Pancreas (tissue), 10 donors: Measurements from ENCODE around the gene RAPGEF4. TPM values are rescaled to one million over a fixed set of nuclear protein-coding genes. Genes with fewer than 3 reads are reported as not detected.

ENCODE experiments used
- ATAC-seq, 4 donors: fragments of 200-7000 bp; cut with Tn5 transposase; one replicate each; pipeline versions ENCODE4 v1.8.0 to v1.9.1; 2020; ENCODE audit warnings: mild to moderate bottlenecking in 4 of 4, moderate library complexity in 4 of 4
- DNase-seq, 6 donors: peaks; one replicate each; pipeline ENCODE4 v3.0.0-alpha.2; 2020
- FAIRE-seq: peaks from 2 replicates; lab custom pipeline; 2012; peaks lifted over from hg19 to GRCh38; lab: Jason Lieb, UNC
- H3K27ac ChIP-seq, 4 donors: fragments of 200-600 bp; sonication (generic); 1 replicate in 3 of 4; 2 replicates in 1 of 4; pipeline versions ENCODE4 v1.5.0 to v1.8.0; 2020
- H3K27me3 ChIP-seq, 4 donors: fragments of 200-600 bp; one replicate each; pipeline ENCODE4 v1.8.0; 2021
- H3K36me3 ChIP-seq, 3 donors: fragments of 200-600 bp; sonication (generic) in 1 of 3; one replicate each; pipeline versions ENCODE4 v1.5.0 to v1.8.0; 2020 to 2021
- H3K4me1 ChIP-seq, 3 donors: fragments of 200-600 bp; one replicate each; pipeline ENCODE4 v1.8.0; 2021
- H3K4me3 ChIP-seq, 4 donors: fragments of 200-600 bp; sonication (generic) in 2 of 4; one replicate each; pipeline versions ENCODE4 v1.5.0 to v1.8.0; 2020 to 2021
- H3K9me3 ChIP-seq, 4 donors: fragments of 200-600 bp; one replicate each; pipeline ENCODE4 v1.8.0; 2021
- CTCF ChIP-seq, 4 donors: fragments of 200-600 bp; sonication (generic) in 3 of 4; IDR thresholded peaks; one replicate each; pipeline versions ENCODE4 v1.5.0 to v1.8.0; 2021; ENCODE audit warnings: antibody characterized with exemption in 4 of 4
- WGBS, 2 donors: extraction: QIAGEN DNeasy Blood & Tissue Kit; methylation state at CpG; one replicate each; pipeline ENCODE4 v1.1.7; 2013; 5-methylcytosine and 5-hydroxymethylcytosine counted together
- intact Hi-C, 3 donors: fragments of 100-400 bp; cut with DNase I; formaldehyde crosslinking; loops; one replicate each; pipeline versions ENCODE4 v1.11.1 to v1.14.2; 2022
- polyA plus RNA-seq, 2 donors: library from polyadenylated mRNA; stranded (reverse); fragments of 200-250 nt; gene quantifications; one replicate each; pipeline ENCODE4 v1.2.3, GENCODE V29; 2013
- total RNA-seq, 6 donors: library from RNA; stranded (reverse); fragmentation: NEBNext Ultra II Directional in 4 of 6; extraction: Animal tissue kit (Norgen Biotek cat#: 25700) in 4 of 6; gene quantifications; one replicate each; pipeline versions ENCODE4 v1.2.1 to v1.2.4, GENCODE V29; 2021 to 2023
- donor health status: healthy with polysubstance abuse.
- donor health status: DM: no; HTN: no; CAD: no; lungs with moderate emphysema.
- donor health status: DM: no; HTN: no; CAD: no.
- donor health status: control.
- donor health status: control.
- donor health status: Bipolar disorder and iron deficiency.
- donor health status: DM: yes; HTN: yes; CAD: no.
- donor health status: DM: no; HTN: no; CAD: no.
- donor health status: DM: no; HTN: no; CAD: no.
- donor health status: DM: yes; HTN: yes; CAD: no.

The RAPGEF4 gene
- total and polyA plus RNA-seq, 8 donors, result 2.1 to 9.0 (median 5.1) TPM

- no peaks in the 10 kb centered on the region for H3K36me3 ChIP-seq
- H3K9me3 ChIP-seq, result no peaks in the 10 kb centered on the region
- no peak overlapping the region for H3K27ac ChIP-seq
- no peaks in the 10 kb centered on the region for H3K4me1 ChIP-seq
- DNase-seq, result no peak
- no peak for ATAC-seq
- TF ChIP-seq CTCF (IDR thresholded peaks at IDR 0.05), result no peak
- no peak overlapping the region for H3K4me3 ChIP-seq
- intact Hi-C loops, result no loop called here
- H3K27me3 ChIP-seq, result no peaks in the 10 kb centered on the region
- 88 to 93% methylated on average over 2 of the region's 2 CpGs for WGBS, 2 donors
- no peak for FAIRE-seq
These were observed 261.4 kb downstream of the RAPGEF4 start for GRCh38 chr2:172997031-172997430.

- intact Hi-C loops, result no loop called here
- Histone ChIP-seq H3K36me3 (no peaks in the 10 kb centered on the region), H3K27me3 (no peaks in the 10 kb centered on the region), H3K4me1 (peaks cover 0 to 3% (median 0%) of the 10 kb centered on the region in 3 donors), H3K27ac (no peak overlapping the region), H3K4me3 (no peak overlapping the region), H3K9me3 (no peaks in the 10 kb centered on the region)
- FAIRE-seq (no peak), ATAC-seq (peak in 1 of 4 donors; percentile 59), DNase-seq (no peak)
- 63 to 68% methylated on average over 2 of the region's 2 CpGs for WGBS, 2 donors
- TF ChIP-seq CTCF (IDR thresholded peaks at IDR 0.05), result no peak
These were observed 263.1 kb downstream of the RAPGEF4 start for GRCh38 chr2:172998547-172999272.

- intact Hi-C loops, result no loop called here
These were observed 264.2 kb downstream of the RAPGEF4 start for GRCh38 chr2:172999641-173000386.

GRCh38 chr2:173001664-173002604 lies 266.3 kb downstream of the RAPGEF4 start:
- WGBS, 2 donors, result 81 to 84% methylated on average over 7 of the region's 7 CpGs
- ATAC-seq, result no peak
- H3K9me3 ChIP-seq, result no peaks in the 10 kb centered on the region
- H3K36me3 ChIP-seq, result no peaks in the 10 kb centered on the region
- H3K4me3 ChIP-seq, result no peak overlapping the region
- peaks cover 0 to 3% (median 0%) of the 10 kb centered on the region in 3 donors for H3K4me1 ChIP-seq
- intact Hi-C loops, result no loop called here
- no peak for TF ChIP-seq CTCF (IDR thresholded peaks at IDR 0.05)
- DNase-seq, result no peak
- FAIRE-seq, result no peak
- no peak overlapping the region for H3K27ac ChIP-seq
- no peaks in the 10 kb centered on the region for H3K27me3 ChIP-seq

More at GRCh38 chr2:172999641-173000386, 264.2 kb downstream of the RAPGEF4 start:
- H3K4me3 ChIP-seq, result no peak overlapping the region
- ATAC-seq (no peak), DNase-seq (no peak), FAIRE-seq (no peak)
- no peaks in the 10 kb centered on the region for H3K9me3 ChIP-seq
- no peak for TF ChIP-seq CTCF (IDR thresholded peaks at IDR 0.05)
- peaks cover 0 to 3% (median 0%) of the 10 kb centered on the region in 3 donors for H3K4me1 ChIP-seq
- 84 to 85% methylated on average over 4 of the region's 4 CpGs for WGBS, 2 donors
- no peak overlapping the region for H3K27ac ChIP-seq
- no peaks in the 10 kb centered on the region for H3K27me3 ChIP-seq
- H3K36me3 ChIP-seq, result no peaks in the 10 kb centered on the region
